ENCODE results near the gene GK. TPM values are rescaled to one million over a fixed set of nuclear protein-coding genes. Genes with fewer than 3 reads are reported as not detected.
A peak's percentile ranks its signal among the peaks of the same experiment; 100 is the strongest.
"Not testable (repeated sequence)": the region's sequence is repeated elsewhere in the genome, so short reads cannot be mapped to it uniquely, and the experiment has no call there.

Gene GK
- total RNA-seq, 2 donors from 2014 or later, result 70.4 to 120 TPM

DNA sequence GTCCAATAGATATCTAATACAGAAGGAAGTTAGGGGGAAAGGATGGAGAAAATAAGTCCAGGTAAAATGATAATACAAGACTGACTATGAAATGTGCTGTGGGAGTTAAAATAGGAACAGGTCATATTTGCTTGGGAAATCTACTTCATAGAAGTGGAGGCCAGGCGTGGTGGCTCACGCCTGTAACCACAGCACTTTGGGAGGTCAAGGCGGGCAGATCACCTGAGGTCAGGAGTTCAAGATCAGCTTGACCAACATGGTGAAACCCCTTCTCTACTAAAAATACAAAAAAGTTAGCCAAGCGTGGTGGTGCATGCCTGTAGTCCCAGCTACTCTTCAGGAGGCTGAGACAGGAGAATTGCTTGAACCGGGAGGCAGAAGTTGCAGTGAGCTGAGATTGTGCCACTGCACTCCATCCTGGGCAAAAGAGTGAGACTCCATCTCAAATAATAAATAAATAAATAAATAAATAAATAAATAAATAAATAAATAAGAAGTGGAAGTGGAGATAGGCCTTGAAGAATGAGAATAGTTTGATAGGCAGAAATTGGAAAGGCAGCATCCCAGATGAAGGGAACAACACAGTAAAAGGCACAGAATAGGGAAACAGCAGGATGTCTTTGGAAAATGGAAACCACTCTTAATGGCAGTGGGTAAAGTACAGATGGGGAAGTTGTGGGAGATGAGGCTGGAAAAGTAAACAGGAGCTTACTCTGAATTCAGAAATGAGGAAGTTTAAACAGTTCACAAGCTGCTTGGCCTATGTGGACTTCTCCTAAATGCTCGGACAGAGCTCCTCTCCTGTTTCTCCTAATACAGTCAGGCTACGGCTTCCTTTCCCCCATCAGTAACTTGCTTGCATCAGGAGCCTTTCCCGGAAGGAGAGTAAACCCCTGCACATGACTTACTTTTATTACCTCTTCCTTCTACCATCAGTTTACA lies 15.1 kb upstream of the GK start:
- Mint-ChIP-seq H3K4me3 (no peak overlapping the region), H3K36me3 (ENCODE audit: low read depth) (no peaks in the 10 kb centered on the region), H3K27me3 (no peaks in the 10 kb centered on the region), H3K4me1 (no peaks in the 10 kb centered on the region), H3K27ac (no peak overlapping the region), H3K9me3 (no peaks in the 10 kb centered on the region)
- no peak for ATAC-seq (replicated peaks)

DNA sequence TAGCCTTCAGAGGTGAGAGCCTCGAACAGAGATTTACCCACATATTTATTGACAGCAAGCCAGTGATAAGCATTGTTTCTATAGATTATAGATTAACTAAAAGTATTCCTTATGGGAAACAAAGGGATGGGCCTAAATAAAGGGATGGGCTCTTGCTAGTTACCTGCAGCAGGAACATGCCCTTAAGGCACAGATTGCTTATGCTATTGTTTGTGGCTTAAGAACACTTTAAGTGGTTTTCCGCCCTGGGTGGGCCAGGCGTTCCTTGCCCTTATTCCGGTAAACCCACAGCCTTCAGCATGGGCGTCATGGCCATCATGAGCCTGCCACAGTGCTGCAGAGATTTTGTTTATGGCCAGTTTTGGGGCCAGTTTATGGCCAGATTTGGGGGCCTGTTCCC lies 13.5 kb upstream of the GK start:
- H3K4me3 Mint-ChIP-seq; H3K36me3 Mint-ChIP-seq (ENCODE audit: low read depth); H3K9me3 Mint-ChIP-seq; H3K27me3 Mint-ChIP-seq; H3K4me1 Mint-ChIP-seq; H3K27ac Mint-ChIP-seq; ATAC-seq (replicated peaks): not testable (repeated sequence)

DNA sequence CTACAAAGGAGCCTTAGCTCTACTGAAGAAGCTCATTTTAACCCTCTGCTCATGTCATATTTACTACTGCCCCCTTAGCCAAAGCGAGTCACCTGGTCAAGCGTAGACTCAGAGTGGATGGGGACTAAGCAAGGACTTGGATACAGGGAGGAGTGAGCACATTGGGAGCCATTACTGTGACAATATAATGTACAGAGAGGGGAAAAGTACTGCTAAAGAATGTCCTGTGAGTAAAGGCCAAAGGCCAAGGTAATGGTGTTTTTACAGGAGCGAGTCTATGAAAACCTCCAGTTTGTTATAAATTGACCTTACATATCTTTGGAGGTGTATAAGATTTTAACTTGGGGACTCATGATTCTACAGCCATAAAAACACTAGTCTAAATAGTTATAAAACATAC lies 10.6 kb upstream of the GK start:
- H3K9me3 Mint-ChIP-seq, result no peaks in the 10 kb centered on the region
- no peaks in the 10 kb centered on the region for H3K27me3 Mint-ChIP-seq
- H3K27ac Mint-ChIP-seq, result peak overlapping the region; percentile 73
- H3K4me3 Mint-ChIP-seq, result no peak overlapping the region
- no peak for ATAC-seq (replicated peaks)
- no peaks in the 10 kb centered on the region for H3K4me1 Mint-ChIP-seq
- H3K36me3 Mint-ChIP-seq (ENCODE audit: low read depth), result no peaks in the 10 kb centered on the region

DNA sequence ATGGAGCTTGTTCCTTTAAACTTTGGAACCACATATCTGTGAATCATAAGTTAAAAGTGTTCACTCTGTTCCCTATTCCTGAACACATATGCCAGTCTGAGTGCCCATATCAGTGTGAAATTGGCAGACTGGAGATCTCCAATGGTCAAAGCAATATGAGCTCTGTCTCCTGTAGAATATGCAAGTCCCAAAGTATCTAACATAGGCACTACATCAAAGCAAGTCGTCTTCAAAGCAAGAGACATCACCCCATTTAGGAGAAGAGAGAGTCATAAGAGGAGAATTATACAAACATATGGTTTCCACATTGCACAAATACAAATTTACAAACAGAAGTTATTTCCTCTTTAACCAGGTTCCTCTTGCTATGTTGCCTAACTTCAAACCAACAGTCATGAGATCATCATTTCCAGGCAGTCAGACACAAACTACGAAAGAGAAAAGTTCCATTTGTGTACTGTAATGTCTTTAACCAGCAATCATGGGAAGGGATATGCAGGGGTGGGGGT lies 9.9 kb upstream of the GK start:
- H3K27ac Mint-ChIP-seq, result peak overlapping the region; percentile 73
- no peaks in the 10 kb centered on the region for H3K4me1 Mint-ChIP-seq
- peak overlapping the region; percentile 2 for H3K4me3 Mint-ChIP-seq
- no peaks in the 10 kb centered on the region for H3K27me3 Mint-ChIP-seq
- no peaks in the 10 kb centered on the region for H3K9me3 Mint-ChIP-seq
- H3K36me3 Mint-ChIP-seq (ENCODE audit: low read depth), result no peaks in the 10 kb centered on the region
- ATAC-seq (replicated peaks), result peak; percentile 58

DNA sequence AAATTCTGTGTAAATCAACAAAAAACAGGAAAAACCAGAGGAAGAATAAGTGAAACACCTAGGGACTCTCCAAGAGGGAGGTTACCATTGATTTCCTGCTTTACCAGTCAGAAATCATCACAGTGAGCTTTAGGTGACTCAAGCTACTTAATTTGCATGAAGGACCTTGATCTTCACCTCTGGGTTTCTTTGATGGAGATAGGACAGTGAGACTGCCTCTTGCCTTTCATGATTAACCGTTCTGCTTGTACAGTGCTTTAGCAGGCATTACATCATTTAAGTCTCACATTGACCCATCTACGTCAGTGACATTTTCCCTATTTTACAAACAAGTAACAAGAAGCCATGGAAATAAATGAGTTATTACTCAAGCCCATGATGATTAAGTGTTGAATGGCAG lies 3.4 kb upstream of the GK start:
- H3K9me3 Mint-ChIP-seq, result no peaks in the 10 kb centered on the region
- H3K4me3 Mint-ChIP-seq, result peak overlapping the region; percentile 84
- H3K27me3 Mint-ChIP-seq, result no peaks in the 10 kb centered on the region
- H3K27ac Mint-ChIP-seq, result peak overlapping the region; percentile 98
- H3K4me1 Mint-ChIP-seq, result peaks cover 10% of the 10 kb centered on the region
- H3K36me3 Mint-ChIP-seq (ENCODE audit: low read depth), result peaks cover 27% of the 10 kb centered on the region
- ATAC-seq (replicated peaks), result peak; percentile 68

DNA sequence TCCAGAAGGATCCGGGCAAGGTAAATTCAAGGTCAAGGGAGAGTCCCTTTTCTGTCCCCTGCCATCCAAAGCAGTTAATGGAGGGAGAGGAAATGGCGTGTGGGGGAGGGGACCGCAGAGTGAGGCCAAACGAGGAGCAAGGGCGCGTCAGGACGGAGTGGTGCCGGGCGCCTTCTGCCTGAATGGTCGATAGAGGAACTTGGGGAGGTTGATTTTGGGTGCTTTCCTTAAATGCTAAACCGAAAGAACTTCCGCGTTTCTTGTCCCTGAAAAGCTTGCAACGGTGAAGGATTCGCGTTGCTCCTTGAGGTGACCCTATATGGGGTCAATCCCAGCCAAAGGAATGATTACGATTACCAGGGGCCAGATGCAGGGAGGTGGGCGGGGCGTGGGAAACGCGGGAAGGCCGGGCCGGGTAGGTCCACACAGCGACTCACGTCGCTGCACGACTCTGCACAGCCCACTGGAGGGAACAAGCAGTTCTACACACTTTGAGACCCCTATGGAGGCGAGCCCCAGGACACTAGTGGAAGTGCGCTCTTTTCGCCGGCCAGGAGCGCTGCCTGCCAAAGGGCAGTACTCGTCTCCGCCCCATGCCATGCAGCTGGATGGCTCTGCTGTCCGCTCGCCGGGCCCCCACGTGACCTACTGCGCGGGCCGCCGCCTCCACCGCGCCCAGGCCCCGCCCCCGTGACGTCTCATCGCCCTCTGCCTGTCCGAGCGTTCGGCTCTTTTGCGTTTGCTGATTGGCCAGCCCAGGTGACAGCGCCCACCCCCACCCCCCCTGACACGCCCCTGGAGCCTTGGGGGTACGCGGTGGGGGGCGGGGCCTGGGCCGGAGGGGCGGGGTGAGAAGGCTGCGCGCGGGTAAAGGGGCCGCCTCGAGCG lies 452 bp upstream of the GK start:
- Mint-ChIP-seq H3K4me3 (peak overlapping the region; percentile 84), H3K27ac (peak overlapping the region; percentile 98), H3K27me3 (no peaks in the 10 kb centered on the region), H3K36me3 (ENCODE audit: low read depth) (peaks cover 56% of the 10 kb centered on the region), H3K9me3 (no peaks in the 10 kb centered on the region), H3K4me1 (peaks cover 14% of the 10 kb centered on the region)
- peak; percentile 68 for ATAC-seq (replicated peaks)

DNA sequence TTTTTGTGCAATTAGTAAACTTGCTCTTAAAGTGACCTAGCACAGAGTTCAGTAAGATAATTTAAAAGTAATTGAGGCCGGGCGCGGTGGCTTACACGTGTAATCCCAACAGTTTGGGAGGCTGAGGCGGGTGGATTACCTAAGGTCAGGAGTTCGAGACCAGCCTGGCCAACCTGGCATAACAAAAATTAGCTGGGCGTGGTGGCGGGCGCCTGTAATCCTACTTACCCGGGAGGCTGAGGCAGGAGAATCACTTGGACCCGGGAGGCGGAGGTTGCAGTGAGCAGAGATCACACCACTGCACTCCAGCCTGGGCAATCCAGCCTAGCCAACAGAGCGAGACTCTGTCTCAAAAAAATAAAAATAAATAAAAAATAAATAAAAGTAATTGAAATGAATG lies 1.2 kb downstream of the GK start:
- ATAC-seq (replicated peaks); H3K27me3 Mint-ChIP-seq; H3K9me3 Mint-ChIP-seq: not testable (repeated sequence)
- H3K36me3 Mint-ChIP-seq (ENCODE audit: low read depth), result peaks cover 73% of the 10 kb centered on the region
- H3K4me3 Mint-ChIP-seq, result peak overlapping the region; percentile 84
- peak overlapping the region; percentile 92 for H3K27ac Mint-ChIP-seq
- H3K4me1 Mint-ChIP-seq, result peaks cover 14% of the 10 kb centered on the region

DNA sequence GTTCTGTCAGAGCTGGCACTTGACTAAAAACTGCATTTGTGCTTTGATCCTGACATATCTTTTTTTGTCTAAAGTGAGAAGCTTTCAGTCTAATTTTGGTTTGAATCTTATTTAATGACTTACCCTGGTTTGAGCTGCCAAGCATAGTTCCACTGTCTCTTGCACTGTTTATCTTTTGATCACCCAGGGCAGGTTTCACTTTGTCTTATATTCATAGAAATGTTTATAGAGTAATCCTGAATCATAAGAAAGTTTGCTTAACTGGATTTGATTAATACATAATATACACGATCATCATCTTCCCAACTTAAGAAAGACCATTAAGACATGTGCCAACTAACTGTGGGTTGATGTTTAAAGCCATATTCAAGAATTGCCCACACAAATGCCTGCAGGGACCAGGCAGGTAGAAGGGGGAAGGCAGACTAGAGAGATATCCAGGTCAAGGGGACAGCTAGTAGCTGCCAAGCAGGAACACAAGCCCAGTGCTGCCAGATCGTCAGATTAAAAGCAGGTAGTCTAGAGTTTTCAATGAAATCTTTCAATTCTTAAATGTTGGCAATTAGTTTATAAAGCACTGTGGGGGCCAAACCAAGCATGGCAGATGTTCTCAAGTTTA lies 1.9 kb downstream of the GK start:
- H3K4me1 Mint-ChIP-seq, result peaks cover 14% of the 10 kb centered on the region
- no peak for ATAC-seq (replicated peaks)

DNA sequence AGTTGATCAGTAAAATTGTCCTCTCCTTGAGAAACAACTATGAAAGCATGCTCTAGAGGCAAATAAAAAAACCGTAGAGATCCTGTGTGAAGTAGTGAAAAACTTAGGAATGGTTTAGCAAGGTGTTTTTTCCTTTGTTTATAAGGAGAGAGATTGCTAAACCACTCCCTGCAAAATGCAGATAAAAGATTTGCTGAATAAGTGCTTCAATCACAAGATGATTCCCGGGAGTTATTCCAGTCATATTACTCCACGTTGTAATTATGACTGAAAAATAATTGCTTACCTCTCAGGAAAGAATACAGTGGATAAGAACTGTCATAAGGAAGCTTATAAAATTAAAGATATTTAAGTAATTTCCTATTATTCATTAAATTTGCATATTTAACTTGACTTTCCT lies 2.8 kb downstream of the GK start:
- Mint-ChIP-seq H3K36me3 (ENCODE audit: low read depth) (peaks cover 80% of the 10 kb centered on the region), H3K9me3 (no peaks in the 10 kb centered on the region), H3K4me3 (peak overlapping the region; percentile 84), H3K27ac (peak overlapping the region; percentile 92), H3K4me1 (peaks cover 15% of the 10 kb centered on the region), H3K27me3 (no peaks in the 10 kb centered on the region)
- ATAC-seq (replicated peaks), result no peak

More for the DNA sequence above, 1.9 kb downstream of the GK start:
- H3K9me3 Mint-ChIP-seq, result no peaks in the 10 kb centered on the region
- H3K27ac Mint-ChIP-seq, result peak overlapping the region; percentile 92
- H3K27me3 Mint-ChIP-seq, result no peaks in the 10 kb centered on the region
- H3K4me3 Mint-ChIP-seq, result peak overlapping the region; percentile 84
- peaks cover 76% of the 10 kb centered on the region for H3K36me3 Mint-ChIP-seq (ENCODE audit: low read depth)

DNA sequence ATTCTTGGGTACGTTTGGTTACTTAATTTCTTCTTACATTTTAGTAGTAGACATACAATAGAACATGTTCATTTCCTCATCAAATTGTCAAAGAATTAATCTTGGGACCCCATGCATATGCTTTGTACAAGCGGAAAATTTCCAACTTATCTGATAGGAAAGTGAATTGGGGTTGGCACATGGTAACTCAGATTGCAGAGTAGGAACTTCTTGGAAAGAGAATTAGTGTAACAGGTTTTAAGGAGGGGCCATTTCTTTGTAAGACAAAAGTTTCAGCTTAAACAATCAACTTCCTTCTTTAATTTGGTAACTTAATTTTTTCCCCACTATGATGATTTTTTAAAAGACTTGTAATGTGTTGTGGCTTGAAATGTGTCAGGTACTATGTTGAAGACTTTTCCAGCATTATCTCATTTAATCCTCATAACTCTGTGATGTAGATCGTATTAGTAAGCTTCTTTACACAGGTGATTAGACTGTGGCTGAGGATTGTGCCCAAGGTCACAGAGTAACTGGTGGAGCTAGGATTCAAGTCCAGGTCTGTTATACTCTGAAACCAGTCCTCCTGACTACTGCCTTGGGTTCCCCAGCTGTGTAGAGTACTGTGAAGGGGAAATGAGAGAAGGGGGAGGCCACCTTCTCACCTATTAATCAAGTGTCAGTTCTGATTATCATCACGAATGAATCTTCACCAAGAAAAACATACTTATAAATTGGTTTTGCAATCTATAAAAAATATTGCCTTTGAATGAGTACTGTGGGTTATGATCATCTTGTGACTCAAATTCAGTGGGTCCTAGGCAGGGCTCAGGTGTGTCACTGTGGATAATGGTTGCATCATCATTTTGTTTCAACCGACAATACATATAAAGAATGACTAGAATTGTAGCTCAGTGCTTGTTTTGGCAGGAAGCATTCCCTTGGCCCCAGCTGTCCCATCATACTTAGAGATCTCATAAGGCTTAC lies 4.3 kb downstream of the GK start:
- H3K27ac Mint-ChIP-seq, result peak overlapping the region; percentile 95
- H3K36me3 Mint-ChIP-seq (ENCODE audit: low read depth), result peaks cover 81% of the 10 kb centered on the region
- no peaks in the 10 kb centered on the region for H3K9me3 Mint-ChIP-seq
- ATAC-seq (replicated peaks), result peak; percentile 55
- H3K4me1 Mint-ChIP-seq, result peaks cover 11% of the 10 kb centered on the region
- peak overlapping the region; percentile 84 for H3K4me3 Mint-ChIP-seq
- no peaks in the 10 kb centered on the region for H3K27me3 Mint-ChIP-seq

DNA sequence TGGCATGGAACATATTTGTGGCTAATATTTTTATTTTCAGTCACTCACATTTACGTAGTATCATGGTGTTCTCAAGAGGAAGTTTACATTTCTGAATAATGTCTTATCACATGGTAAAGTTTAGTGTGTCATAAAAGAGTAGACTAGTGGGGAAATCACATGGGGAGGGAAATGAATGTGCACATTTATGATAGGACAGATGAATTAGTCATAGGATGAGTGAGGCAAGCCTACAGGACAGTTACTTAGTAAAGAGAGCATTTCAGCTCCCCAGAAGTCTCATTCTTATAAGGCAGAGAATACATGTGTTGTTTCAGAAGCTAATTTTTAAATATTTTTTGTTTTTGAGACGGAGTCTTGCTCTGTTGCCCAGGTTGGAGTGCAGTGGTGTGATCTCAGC lies 6.2 kb downstream of the GK start:
- Mint-ChIP-seq H3K4me3 (peak overlapping the region; percentile 84), H3K27me3 (no peaks in the 10 kb centered on the region), H3K36me3 (ENCODE audit: low read depth) (peaks cover 80% of the 10 kb centered on the region), H3K27ac (peak overlapping the region; percentile 95), H3K4me1 (peaks cover 11% of the 10 kb centered on the region), H3K9me3 (no peaks in the 10 kb centered on the region)
- ATAC-seq (replicated peaks), result peak; percentile 79

DNA sequence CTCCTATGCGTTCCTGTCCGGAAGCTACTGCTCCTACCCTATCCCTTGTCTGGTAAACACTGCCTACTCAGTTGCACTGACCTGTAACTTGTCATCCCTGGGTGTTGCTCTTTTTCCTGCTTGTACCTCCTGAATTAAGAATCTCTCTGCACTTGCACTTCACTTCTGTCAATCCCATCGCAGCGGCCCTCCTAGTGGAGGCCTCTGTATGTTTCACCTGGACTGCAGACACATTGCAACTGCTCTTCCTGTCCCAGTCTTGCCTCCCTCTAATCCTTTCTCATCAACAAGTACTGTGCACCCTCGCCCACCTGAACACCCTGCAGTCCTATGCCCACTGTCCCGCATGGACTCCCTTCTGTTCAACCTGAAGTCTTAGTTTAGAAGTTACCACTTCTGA lies 8.0 kb downstream of the GK start:
- peak overlapping the region; percentile 72 for H3K27ac Mint-ChIP-seq
- ATAC-seq (replicated peaks), result no peak

DNA sequence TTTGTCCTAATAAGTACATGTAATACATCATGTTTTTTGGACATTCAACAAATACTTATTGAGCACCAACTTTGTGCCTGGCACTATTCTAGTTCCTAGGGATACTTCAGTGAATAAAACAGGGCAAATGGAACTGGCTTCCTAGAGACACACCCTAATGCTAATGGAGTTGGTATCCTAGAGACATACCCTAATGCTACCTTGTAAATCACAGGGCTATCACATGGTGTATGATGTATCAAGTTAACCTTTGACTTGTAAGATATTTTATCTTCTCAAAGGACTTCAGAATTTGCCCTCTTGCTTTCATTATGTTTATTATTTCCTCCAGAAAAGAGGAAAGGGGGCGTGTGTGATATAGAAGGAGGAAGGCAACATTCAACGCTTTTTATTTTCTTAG lies 10.1 kb downstream of the GK start:
- H3K9me3 Mint-ChIP-seq, result no peaks in the 10 kb centered on the region
- H3K4me1 Mint-ChIP-seq, result peaks cover 7% of the 10 kb centered on the region
- no peaks in the 10 kb centered on the region for H3K27me3 Mint-ChIP-seq
- no peak for ATAC-seq (replicated peaks)
- no peak overlapping the region for H3K4me3 Mint-ChIP-seq
- H3K27ac Mint-ChIP-seq, result no peak overlapping the region
- peaks cover 79% of the 10 kb centered on the region for H3K36me3 Mint-ChIP-seq (ENCODE audit: low read depth)

More for the DNA sequence above, 8.0 kb downstream of the GK start:
- Mint-ChIP-seq H3K4me3 (peak overlapping the region; percentile 39), H3K36me3 (ENCODE audit: low read depth) (peaks cover 82% of the 10 kb centered on the region), H3K4me1 (peaks cover 11% of the 10 kb centered on the region), H3K27me3 (no peaks in the 10 kb centered on the region), H3K9me3 (no peaks in the 10 kb centered on the region)

All from activated T-helper 17 cell treated with anti-CD3 and anti-CD28 coated beads, Interleukin-2, amount 50 U/mL, for 72 hours (primary cell).